Activated T-cell treated with anti-CD3 and anti-CD28 coated beads, Interleukin-2, amount 50 U/mL, for 4 hours (primary cell): ENCODE measurements around the gene KIAA1671. TPM values are rescaled to one million over a fixed set of nuclear protein-coding genes. Genes with fewer than 3 reads are reported as not detected.
"Not testable (repeated sequence)": the region's sequence is repeated elsewhere in the genome, so short reads cannot be mapped to it uniquely, and the experiment has no call there.

Source experiments
- ATAC-seq, 2 donors: fragments of 200-7000 bp; cut with Tn5 transposase; one replicate each; pipeline ENCODE4 v1.10.0; 2021
- DNase-seq: peaks from one replicate; pipeline ENCODE4 v3.0.0-alpha.2; 2020
- H3K27me3 Mint-ChIP-seq: one replicate; pipeline ENCODE4 v1.8.0; 2021; ENCODE audit warnings: low read depth, mixed read lengths
- H3K36me3 Mint-ChIP-seq: one replicate; pipeline ENCODE4 v1.8.0; 2022; ENCODE audit warnings: mixed read lengths; ENCODE audit not compliant: insufficient read depth
- H3K4me1 Mint-ChIP-seq: one replicate; pipeline ENCODE4 v1.8.0; 2021; ENCODE audit warnings: low read depth, mixed read lengths
- H3K4me3 Mint-ChIP-seq: one replicate; pipeline ENCODE4 v1.8.0; 2021; ENCODE audit warnings: mild to moderate bottlenecking, moderate library complexity, mixed read lengths
- H3K9me3 Mint-ChIP-seq: one replicate; pipeline ENCODE4 v1.8.0; 2021; ENCODE audit warnings: mixed read lengths
- total RNA-seq, 3 donors: library from RNA; stranded (reverse); gene quantifications; one replicate each; pipeline ENCODE4 v1.2.1, GENCODE V29; 2021

The KIAA1671 gene
- total RNA-seq, 3 donors from 2014 or later: 4.0 to 9.7 (median 7.3) TPM

GRCh38 chr22:25167082-25167481 is 214.6 kb downstream of the KIAA1671 start:
- peaks cover 2% of the 10 kb centered on the region for H3K4me1 Mint-ChIP-seq
- no peak overlapping the region for H3K4me3 Mint-ChIP-seq
- H3K9me3 Mint-ChIP-seq: no peaks in the 10 kb centered on the region
- no peaks in the 10 kb centered on the region for H3K27me3 Mint-ChIP-seq
- no peak for ATAC-seq
- DNase-seq: no peak
- no peaks in the 10 kb centered on the region for H3K36me3 Mint-ChIP-seq

- Mint-ChIP-seq H3K4me3 (no peak overlapping the region), H3K9me3 (no peaks in the 10 kb centered on the region), H3K4me1 (peaks cover 2% of the 10 kb centered on the region), H3K36me3 (no peaks in the 10 kb centered on the region), H3K27me3 (no peaks in the 10 kb centered on the region)
- ATAC-seq (no peak), DNase-seq (no peak)
Measured at GRCh38 chr22:25167834-25168601, 215.5 kb downstream of the KIAA1671 start.

GRCh38 chr22:25169278-25170031 is 216.9 kb downstream of the KIAA1671 start:
- Mint-ChIP-seq H3K36me3 (no peaks in the 10 kb centered on the region), H3K9me3 (no peaks in the 10 kb centered on the region), H3K27me3 (no peaks in the 10 kb centered on the region), H3K4me3 (no peak overlapping the region), H3K4me1 (peaks cover 2% of the 10 kb centered on the region)
- ATAC-seq: no peak
- DNase-seq: no peak

DNA sequence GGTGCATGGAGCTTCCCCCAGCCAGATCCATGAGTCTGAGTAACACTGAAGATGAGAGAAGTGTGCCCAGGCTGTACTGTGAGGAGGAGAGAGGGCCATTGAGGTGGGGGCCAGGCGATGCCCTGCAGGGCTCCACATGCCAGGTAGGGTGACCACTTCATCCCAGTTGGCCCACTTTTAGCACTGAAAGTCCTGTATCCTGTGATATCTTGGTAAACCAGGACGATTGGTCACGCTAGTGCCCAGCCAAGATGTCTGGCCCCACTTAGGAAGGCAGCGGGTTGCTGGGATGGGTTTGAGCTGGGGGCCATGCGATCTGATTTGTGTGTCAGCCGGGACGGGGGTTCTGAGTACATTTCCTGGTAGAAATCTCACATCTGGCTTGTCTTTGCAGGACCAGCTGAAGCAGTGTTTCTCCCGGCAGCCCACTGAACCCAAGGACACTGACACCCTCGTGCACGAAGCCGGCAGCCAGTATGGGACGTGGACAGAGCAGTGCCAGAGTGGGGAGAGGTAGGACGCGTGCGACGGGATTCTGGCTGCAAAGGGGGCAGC is 218.0 kb downstream of the KIAA1671 start:
- ATAC-seq (no peak), DNase-seq (no peak)
- H3K9me3 Mint-ChIP-seq: no peaks in the 10 kb centered on the region
- H3K4me3 Mint-ChIP-seq: no peak overlapping the region
- no peaks in the 10 kb centered on the region for H3K36me3 Mint-ChIP-seq
- no peaks in the 10 kb centered on the region for H3K4me1 Mint-ChIP-seq
- no peaks in the 10 kb centered on the region for H3K27me3 Mint-ChIP-seq

GRCh38 chr22:25172153-25172552 is 219.6 kb downstream of the KIAA1671 start:
- Mint-ChIP-seq H3K27me3 (no peaks in the 10 kb centered on the region), H3K9me3 (no peaks in the 10 kb centered on the region), H3K36me3 (peaks cover 3% of the 10 kb centered on the region), H3K4me1 (no peaks in the 10 kb centered on the region), H3K4me3 (no peak overlapping the region)
- ATAC-seq: peak in 1 of 2 donors; percentile 73
- DNase-seq: peak; percentile 21

DNA sequence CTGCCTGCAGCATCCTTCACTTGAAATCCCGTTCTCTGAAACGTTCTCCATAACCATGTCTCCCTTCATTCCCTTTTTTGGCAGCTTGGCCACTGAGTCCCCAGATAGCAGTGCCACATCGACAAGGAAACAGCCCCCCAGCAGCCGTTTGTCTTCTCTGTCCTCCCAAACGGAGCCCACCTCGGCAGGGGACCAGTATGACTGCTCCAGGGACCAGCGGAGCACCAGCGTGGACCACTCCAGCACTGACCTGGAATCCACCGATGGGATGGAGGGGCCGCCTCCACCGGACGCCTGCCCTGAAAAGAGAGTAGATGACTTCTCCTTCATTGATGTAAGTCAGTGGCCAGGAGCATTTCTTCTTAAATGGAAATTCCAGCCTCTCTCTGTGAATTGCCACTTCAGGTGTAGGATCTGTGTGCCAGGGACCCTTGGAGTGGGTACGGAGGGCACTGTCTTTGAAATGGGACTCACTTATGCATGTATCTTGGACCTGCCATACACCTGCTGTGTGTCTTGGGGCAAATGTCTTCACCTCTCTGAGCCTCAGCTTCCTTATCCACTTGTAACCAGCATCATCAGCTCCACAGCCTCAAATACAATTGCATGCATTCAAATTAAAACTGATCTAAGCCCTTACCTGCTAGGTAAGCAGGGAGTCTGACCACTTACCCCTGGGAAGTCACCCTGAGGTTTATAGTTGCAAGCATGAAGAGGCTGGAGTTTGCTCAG is 221.8 kb downstream of the KIAA1671 start:
- no peaks in the 10 kb centered on the region for H3K4me1 Mint-ChIP-seq
- peaks cover under 1% of the 10 kb centered on the region for H3K9me3 Mint-ChIP-seq
- H3K36me3 Mint-ChIP-seq: peaks cover 4% of the 10 kb centered on the region
- ATAC-seq (no peak), DNase-seq (no peak)
- H3K27me3 Mint-ChIP-seq: no peaks in the 10 kb centered on the region
- H3K4me3 Mint-ChIP-seq: no peak overlapping the region

GRCh38 chr22:25174888-25175411 is 222.4 kb downstream of the KIAA1671 start:
- peaks cover 10% of the 10 kb centered on the region for H3K36me3 Mint-ChIP-seq
- peaks cover 7% of the 10 kb centered on the region for H3K9me3 Mint-ChIP-seq
- H3K4me3 Mint-ChIP-seq: no peak overlapping the region
- ATAC-seq (no peak), DNase-seq (no peak)
- no peaks in the 10 kb centered on the region for H3K27me3 Mint-ChIP-seq
- H3K4me1 Mint-ChIP-seq: no peaks in the 10 kb centered on the region

DNA sequence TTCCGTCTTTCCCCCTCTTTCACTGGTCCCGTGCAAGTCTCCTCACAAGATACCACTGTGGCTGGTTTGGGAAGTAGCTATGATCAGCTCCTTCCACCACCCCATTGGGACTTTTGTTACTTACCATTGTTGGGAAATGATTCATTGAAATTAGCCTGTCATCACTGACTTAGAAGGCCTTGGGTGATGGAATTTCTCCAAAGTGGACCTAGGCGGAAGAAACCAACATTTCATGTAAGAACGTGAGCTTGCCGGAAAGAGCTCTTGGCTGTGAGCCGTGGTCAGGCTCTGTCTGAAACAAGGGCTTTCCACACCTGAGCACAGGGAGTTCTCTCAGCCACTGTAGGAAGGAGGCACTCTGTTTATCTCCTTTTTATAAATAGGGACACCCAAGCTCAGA is 223.7 kb downstream of the KIAA1671 start:
- Mint-ChIP-seq H3K4me3 (no peak overlapping the region), H3K36me3 (peaks cover 11% of the 10 kb centered on the region), H3K27me3 (no peaks in the 10 kb centered on the region), H3K4me1 (no peaks in the 10 kb centered on the region), H3K9me3 (peaks cover 8% of the 10 kb centered on the region)
- DNase-seq: no peak
- no peak for ATAC-seq

DNA sequence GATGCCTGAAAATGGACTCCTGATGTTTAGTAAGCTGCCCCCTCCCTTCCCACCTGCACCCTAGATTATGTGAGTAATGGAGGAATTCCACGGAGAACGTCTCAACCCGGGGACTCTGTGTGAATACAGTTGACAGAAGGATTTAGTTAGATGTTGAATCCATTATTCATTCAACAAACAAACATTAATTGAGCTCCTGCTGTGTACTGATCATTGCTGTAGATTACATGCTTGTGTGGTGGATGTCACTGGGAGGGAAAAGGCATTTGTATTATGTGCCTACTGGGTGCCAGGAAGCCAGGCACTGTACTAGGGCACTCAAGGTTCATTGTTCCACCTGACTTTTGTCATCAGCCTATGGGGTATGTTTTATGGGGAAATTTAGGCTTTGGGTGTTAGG is 224.3 kb downstream of the KIAA1671 start:
- Mint-ChIP-seq H3K9me3 (peaks cover 8% of the 10 kb centered on the region), H3K36me3 (peaks cover 14% of the 10 kb centered on the region), H3K4me1 (no peaks in the 10 kb centered on the region), H3K27me3 (no peaks in the 10 kb centered on the region), H3K4me3 (no peak overlapping the region)
- ATAC-seq (no peak), DNase-seq (no peak)

GRCh38 chr22:25177226-25177625 is 224.7 kb downstream of the KIAA1671 start:
- Mint-ChIP-seq H3K36me3 (peaks cover 15% of the 10 kb centered on the region), H3K27me3 (no peaks in the 10 kb centered on the region), H3K9me3 (peaks cover 8% of the 10 kb centered on the region), H3K4me1 (no peaks in the 10 kb centered on the region), H3K4me3 (no peak overlapping the region)
- DNase-seq: no peak
- no peak for ATAC-seq

DNA sequence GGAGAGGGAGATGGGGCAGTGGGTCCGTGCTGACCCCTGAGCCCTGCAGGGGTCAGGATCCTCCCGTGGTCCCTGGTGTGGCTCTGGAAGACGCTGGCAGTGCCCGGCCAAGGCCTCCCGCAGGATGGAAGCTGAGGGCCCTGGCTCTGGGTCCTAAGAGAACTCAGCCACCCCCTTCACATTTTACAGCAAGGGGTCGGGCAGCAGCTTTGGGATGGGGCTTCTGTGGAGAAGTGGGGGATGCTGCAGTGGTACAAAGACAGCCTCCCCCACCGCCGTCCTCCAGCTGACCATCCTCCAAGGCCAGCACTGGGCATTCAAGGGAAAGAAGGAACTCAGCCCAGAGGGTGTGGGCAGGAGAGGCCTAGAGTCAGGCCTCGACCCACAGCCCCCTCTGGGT is 225.4 kb downstream of the KIAA1671 start:
- Mint-ChIP-seq H3K4me3 (no peak overlapping the region), H3K36me3 (peaks cover 17% of the 10 kb centered on the region), H3K9me3 (peaks cover 8% of the 10 kb centered on the region), H3K27me3 (no peaks in the 10 kb centered on the region), H3K4me1 (no peaks in the 10 kb centered on the region)
- ATAC-seq: no peak
- no peak for DNase-seq

GRCh38 chr22:25178348-25178747 is 225.8 kb downstream of the KIAA1671 start:
- H3K27me3 Mint-ChIP-seq, H3K4me1 Mint-ChIP-seq, H3K9me3 Mint-ChIP-seq, DNase-seq, H3K4me3 Mint-ChIP-seq: not testable (repeated sequence)
- H3K36me3 Mint-ChIP-seq: peaks cover 17% of the 10 kb centered on the region
- peak in 1 of 2 donors; percentile 48 for ATAC-seq

DNA sequence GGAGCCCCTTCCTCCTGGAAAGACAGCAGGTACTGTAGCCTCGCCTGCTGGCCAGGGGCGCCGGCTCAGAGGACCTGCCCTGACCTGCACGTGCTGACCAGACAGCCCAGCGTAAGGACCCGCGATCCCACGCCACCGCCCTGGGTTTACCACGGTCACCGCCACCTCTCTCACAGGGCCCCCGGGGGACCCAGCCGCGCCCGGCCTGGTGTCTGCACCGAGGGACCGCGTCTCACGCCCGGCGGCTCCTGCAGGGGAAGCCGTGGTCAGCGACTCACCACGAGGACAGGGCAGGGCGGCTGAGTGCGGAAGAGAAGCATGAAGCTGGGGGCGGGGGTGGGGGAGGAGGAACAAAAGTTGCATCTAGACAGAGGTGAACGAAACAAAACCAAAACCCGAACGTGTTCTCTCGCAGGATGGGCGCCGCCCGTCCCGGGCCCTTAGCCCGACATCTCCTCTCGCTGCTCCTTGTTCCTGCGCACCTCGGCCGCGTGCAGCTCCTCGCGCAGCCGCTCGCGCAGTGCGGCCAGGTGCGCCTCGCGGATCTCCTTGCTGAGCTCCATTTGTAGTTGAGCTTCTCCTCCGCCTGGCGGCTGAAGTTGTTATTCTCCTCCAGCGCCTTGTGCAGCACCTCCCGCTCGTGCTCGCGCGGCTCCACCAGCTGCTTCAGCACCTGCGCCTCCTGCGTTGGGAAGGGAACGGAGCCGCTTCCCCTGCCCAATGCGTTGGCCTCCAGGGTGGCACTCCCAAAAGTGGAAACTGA is 226.5 kb downstream of the KIAA1671 start:
- not testable (repeated sequence) for DNase-seq, H3K9me3 Mint-ChIP-seq, H3K4me3 Mint-ChIP-seq, H3K27me3 Mint-ChIP-seq, H3K4me1 Mint-ChIP-seq
- ATAC-seq: peak; percentile 43 to 46
- H3K36me3 Mint-ChIP-seq: peaks cover 17% of the 10 kb centered on the region
